ENCODE results near the gene STX10. TPM values are rescaled to one million over a fixed set of nuclear protein-coding genes. Genes with fewer than 3 reads are reported as not detected.
A peak's percentile ranks its signal among the peaks of the same experiment; 100 is the strongest.

STX10 gene
- total and polyA plus RNA-seq, 7 donors, result 63.1 to 127 (median 71.1) TPM

- no peaks in the 10 kb centered on the region for H3K27me3 ChIP-seq
- WGBS, 2 donors, result 3 to 10% methylated on average over 20 of the region's 20 CpGs
- peaks cover 0 to 49% (median 43%) of the 10 kb centered on the region in 4 donors for H3K4me1 ChIP-seq
- peak overlapping the region; percentile 91 to 99 (median 96) for H3K4me3 ChIP-seq
- H3K27ac ChIP-seq, result peak overlapping the region; percentile 72 to 83 (median 76)
- no peaks in the 10 kb centered on the region for H3K9me3 ChIP-seq
- H3K36me3 ChIP-seq, result peaks cover 0 to 30% (median 9%) of the 10 kb centered on the region in 4 donors
- DNase-seq, result no peak
- intact Hi-C loops (cut with DNase I), result loop anchor here (5.0 kb wide), 2 partner anchors 35 to 145 kb away; partner anchors contain the start of genes IER2 and STX10
- TF ChIP-seq POLR2AphosphoS5 (IDR thresholded peaks at IDR 0.05) (no peak), POLR2A (IDR thresholded peaks at IDR 0.05) (no peak), EP300 (IDR thresholded peaks at IDR 0.05) (no peak), CTCF (IDR thresholded peaks at IDR 0.05) (no peak)
Measured at GRCh38 chr19:13117176-13117771, 32.9 kb downstream of the STX10 start.

- TF ChIP-seq POLR2A (IDR thresholded peaks at IDR 0.05), result no peak
- peak; percentile 70 to 85 (median 74) for TF ChIP-seq POLR2AphosphoS5 (IDR thresholded peaks at IDR 0.05)
- peak in 1 of 4 donors; percentile 59 for TF ChIP-seq EP300 (IDR thresholded peaks at IDR 0.05)
- no peak for TF ChIP-seq CTCF (IDR thresholded peaks at IDR 0.05)
- H3K4me1 ChIP-seq, result peaks cover 0 to 49% (median 43%) of the 10 kb centered on the region in 4 donors
- intact Hi-C loops (cut with DNase I), result loop anchor here (5.0 kb wide), 2 partner anchors 36 to 146 kb away; partner anchors contain the start of genes IER2 and STX10
- H3K27ac ChIP-seq, result peak within 1 kb of the TSS; percentile 72 to 83 (median 76)
- WGBS, 2 donors, result 0% methylated on average over 51 of the region's 51 CpGs
- peak; percentile 96 for DNase-seq
- H3K27me3 ChIP-seq, result no peaks in the 10 kb centered on the region
- H3K9me3 ChIP-seq, result no peaks in the 10 kb centered on the region
- H3K36me3 ChIP-seq, result peaks cover 0 to 34% (median 9%) of the 10 kb centered on the region in 4 donors
- peak within 1 kb of the TSS; percentile 91 to 99 (median 96) for H3K4me3 ChIP-seq
Measured at GRCh38 chr19:13116282-13117175, 33.6 kb downstream of the STX10 start, which contains the start of gene TRMT1. Gene TRMT1 (minus strand): TSS chr19:13116740. CDS start chr19:13116399, 341 bp downstream.

- H3K4me1 ChIP-seq, result peaks cover 0 to 49% (median 43%) of the 10 kb centered on the region in 4 donors
- no peaks in the 10 kb centered on the region for H3K27me3 ChIP-seq
- 3 to 4% methylated on average over 18 of the region's 18 CpGs for WGBS, 2 donors
- no peaks in the 10 kb centered on the region for H3K9me3 ChIP-seq
- H3K4me3 ChIP-seq, result peak overlapping the region; percentile 91 to 99 (median 96)
- H3K27ac ChIP-seq, result peak overlapping the region; percentile 72 to 83 (median 76)
- DNase-seq, result no peak
- intact Hi-C loops (cut with DNase I), result loop anchor here (5.0 kb wide), 2 partner anchors 36 to 146 kb away; partner anchors contain the start of genes IER2 and STX10
- no peak for TF ChIP-seq POLR2AphosphoS5 (IDR thresholded peaks at IDR 0.05)
- no peak for TF ChIP-seq CTCF (IDR thresholded peaks at IDR 0.05)
- TF ChIP-seq POLR2A (IDR thresholded peaks at IDR 0.05), result no peak
- no peak for TF ChIP-seq EP300 (IDR thresholded peaks at IDR 0.05)
- H3K36me3 ChIP-seq, result peaks cover 0 to 33% (median 9%) of the 10 kb centered on the region in 4 donors
Measured at GRCh38 chr19:13115936-13116281, 34.3 kb downstream of the STX10 start.

GRCh38 chr19:13112555-13112954 is 37.6 kb downstream of the STX10 start:
- Histone ChIP-seq H3K4me3 (no peak overlapping the region), H3K36me3 (peaks cover 0 to 51% (median 14%) of the 10 kb centered on the region in 4 donors), H3K4me1 (peaks cover 0 to 25% (median 20%) of the 10 kb centered on the region in 4 donors), H3K27ac (no peak overlapping the region), H3K27me3 (no peaks in the 10 kb centered on the region), H3K9me3 (no peaks in the 10 kb centered on the region)
- no peak for TF ChIP-seq POLR2AphosphoS5 (IDR thresholded peaks at IDR 0.05)
- no peak for TF ChIP-seq EP300 (IDR thresholded peaks at IDR 0.05)
- TF ChIP-seq CTCF (IDR thresholded peaks at IDR 0.05), result no peak
- no peak for TF ChIP-seq POLR2A (IDR thresholded peaks at IDR 0.05)
- WGBS, 2 donors, result 97 to 99% methylated on average over 10 of the region's 10 CpGs
- DNase-seq, result no peak
- intact Hi-C loops (cut with DNase I), result no loop called here

All from sigmoid colon (tissue), 7 donors.